Head of caudate nucleus (tissue), 42 donors: ENCODE measurements around the gene OR51A7.
"Not testable (repeated sequence)": the region's sequence is repeated elsewhere in the genome, so short reads cannot be mapped to it uniquely, and the experiment has no call there.

Experiments used
- DNase-seq, 42 donors: peaks; one replicate each; pipeline versions ENCODE4 v3.0.0 to v3.0.0-alpha.2; 2020 to 2021; ENCODE audit warnings: mixed read lengths in 7 of 42
- intact Hi-C: fragments of 100-400 bp; cut with DNase I; formaldehyde crosslinking; loops from one replicate; pipeline ENCODE4 v1.15.0; 2022

Gene OR51A7

DNA sequence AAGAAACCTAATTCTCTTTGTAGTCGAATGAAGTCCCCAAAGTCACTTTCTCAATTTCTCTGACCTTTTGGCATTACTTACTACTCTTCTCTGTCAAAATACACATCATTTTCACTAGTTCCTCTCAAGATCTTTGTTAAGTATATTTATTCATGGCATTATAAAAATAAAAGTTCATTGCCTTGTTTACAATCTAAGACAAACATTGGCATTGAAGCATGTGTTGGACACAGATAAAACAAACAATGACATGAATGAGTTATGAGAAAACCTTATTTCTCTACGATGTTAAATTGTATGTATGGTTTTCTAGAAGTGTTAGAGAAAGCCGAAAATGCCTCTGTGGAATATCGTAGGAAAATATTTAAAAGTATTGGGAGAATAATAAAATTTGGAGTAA is 29.2 kb downstream of the OR51A7 start:
- intact Hi-C loops, result no loop called here
- DNase-seq, result no peak

DNA sequence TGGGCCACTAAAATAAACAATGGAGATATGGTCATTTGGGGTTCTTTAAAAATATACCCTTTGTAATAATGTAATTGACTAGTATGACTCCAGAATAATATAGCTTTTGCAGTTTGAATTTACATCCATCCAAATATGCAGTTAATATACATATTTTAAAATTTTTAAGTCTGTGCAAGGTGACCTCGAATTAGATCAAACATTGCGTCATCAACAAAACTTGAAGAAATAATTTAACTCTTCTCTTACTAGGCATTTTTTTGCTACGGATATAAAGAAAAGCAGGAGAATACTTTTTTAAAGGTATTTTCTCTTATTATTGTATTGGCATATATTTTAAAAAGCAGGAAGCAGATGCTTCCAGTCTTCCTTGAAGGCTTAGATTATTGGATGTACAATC is 33.2 kb downstream of the OR51A7 start:
- intact Hi-C loops, result no loop called here
- DNase-seq, result no peak

DNA sequence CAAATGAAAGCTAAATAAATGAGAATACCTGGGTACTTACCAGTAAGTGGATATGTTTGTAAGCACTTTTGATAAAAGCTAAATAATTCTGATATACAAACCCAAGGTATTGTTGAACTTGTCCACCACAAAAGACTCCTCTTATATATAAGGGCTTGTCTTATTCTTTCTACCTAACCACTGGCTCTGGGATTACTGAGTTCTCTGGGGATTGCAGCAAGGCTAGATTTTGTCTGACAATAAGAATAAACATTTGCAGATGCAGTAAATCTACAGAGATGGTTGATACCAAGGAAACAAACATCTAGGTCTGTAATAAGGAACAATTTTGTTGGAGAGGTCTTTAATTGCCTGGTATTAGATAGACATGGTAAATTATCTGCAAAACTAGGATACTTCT is 43.9 kb downstream of the OR51A7 start, which contains the start of gene OR51A4:
Gene OR51A4 (minus strand): TSS at position 101 of the 400 bp plus-strand sequence. CDS start 505 bp downstream, outside the sequence.
- DNase-seq, result no peak
- intact Hi-C loops, result no loop called here

DNA sequence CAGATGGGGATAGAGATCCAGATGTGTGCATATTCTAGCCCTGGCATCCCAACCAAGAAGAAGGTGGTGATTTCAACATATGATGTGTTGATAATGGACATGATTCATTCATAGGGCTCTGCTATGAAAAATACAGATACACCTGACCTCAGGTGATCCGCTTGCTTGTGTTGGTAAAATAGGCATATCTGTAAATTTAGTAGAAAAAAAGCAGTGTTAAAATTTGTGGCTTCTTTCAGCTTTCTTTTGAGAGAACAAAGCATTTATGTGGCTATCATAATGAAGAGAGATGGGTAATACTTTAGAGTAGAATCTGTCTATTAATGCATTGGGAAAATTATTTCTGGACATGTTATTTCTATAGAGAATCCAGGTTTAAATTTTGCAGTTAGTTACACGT is 52.0 kb downstream of the OR51A7 start, which contains the start of gene OR51A2:
Gene OR51A2 (minus strand): TSS at position 101 of the 400 bp plus-strand sequence. CDS start 0 bp downstream, at position 101.
- intact Hi-C loops, DNase-seq: not testable (repeated sequence)

DNA sequence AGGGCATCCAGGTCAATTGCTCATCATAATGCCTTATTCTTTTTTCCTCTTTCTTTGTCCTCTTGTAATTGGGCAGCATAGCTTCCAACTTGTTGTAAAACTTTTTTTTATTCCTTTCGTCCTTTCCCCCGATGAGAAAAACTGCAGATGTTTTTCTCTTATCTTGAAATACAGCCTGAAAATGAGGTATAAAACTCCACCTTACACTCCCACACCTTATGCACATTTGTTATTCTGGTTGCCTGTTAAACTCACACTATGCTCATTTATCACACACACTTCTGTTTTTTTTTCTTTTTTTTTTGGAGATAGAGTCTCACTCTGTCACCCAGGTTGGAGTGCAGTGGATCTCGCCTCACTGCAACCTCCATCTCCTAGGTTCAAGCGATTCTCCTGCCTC is 53.8 kb downstream of the OR51A7 start:
- DNase-seq, result no peak
- intact Hi-C loops, result no loop called here
